HL-60/S4 treated with phorbol 12-myristate 13-acetate at 8.2 ng/mL for 4 days and 3 days (cell line): ENCODE data around the gene HOXC9.
"Not testable (repeated sequence)": the region's sequence is repeated elsewhere in the genome, so short reads cannot be mapped to it uniquely, and the experiment has no call there.

Source experiments
- in situ Hi-C: fragments of 300-500 bp; cut with MboI; formaldehyde crosslinking; loops from 2 replicates; pipeline ENCODE4 v1.15.0; 2022; ENCODE audit warnings: low sequenced_read_pairs

The HOXC9 gene

DNA sequence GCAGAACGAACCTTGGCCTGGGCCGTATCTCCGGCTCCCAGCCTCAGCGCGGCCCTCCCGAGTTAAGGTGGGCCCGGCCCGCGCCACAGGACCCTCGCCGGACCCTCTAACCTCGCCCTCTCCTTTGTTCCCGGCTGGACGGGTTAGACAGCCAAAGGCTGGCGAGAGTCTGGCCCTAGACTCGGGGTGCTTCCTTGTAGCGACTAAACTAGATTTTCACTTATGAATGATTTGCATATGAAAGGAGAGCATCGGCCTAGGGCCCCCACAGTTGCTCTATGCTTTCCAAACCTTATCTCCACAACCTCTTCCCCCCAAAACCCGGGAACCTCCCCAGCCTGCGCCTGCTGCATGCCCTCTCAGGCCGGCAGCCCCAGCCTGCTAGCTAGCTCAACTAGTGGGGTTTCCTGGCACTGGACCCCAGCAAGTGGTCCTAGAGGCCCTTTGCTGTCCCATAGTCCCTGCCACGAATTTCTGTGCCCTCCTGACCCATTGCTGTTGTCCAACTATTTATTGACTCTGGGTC is 34.9 kb downstream of the HOXC9 start:
- in situ Hi-C loops = no loop called here

DNA sequence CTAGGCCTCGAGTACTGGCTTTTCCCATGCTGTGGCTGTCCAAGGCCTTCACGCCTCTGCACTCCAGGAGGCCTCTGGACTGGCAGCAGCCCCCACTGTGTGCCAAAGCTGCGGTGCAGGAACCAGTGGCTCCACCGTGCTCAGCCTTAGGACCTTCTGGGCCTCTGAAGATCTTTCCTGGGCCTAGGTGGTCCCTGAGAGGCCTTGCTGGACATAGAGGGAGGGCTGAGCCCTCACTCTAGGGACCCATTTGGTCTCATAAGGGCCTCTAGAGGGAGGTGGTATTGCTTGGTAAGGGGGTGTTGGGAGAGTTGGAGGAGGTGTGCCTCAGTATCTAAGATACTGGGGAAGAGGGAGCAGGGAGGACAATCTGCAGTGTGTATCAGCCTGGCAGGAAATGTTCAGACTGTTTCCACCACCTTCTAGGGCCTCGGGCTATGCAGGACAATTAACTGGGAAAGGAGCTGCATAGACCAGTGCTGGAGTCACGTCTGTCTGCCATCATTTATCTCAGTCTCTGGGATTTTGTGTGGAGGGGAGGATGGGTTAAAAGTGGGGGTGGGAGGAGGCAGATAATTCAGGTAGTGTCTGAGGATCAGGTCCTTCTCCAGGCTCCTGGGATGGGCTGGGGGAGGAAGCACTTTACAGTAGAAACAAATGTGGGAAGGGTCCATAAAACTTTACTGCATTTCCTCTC is 35.8 kb downstream of the HOXC9 start:
- in situ Hi-C loops = no loop called here

DNA sequence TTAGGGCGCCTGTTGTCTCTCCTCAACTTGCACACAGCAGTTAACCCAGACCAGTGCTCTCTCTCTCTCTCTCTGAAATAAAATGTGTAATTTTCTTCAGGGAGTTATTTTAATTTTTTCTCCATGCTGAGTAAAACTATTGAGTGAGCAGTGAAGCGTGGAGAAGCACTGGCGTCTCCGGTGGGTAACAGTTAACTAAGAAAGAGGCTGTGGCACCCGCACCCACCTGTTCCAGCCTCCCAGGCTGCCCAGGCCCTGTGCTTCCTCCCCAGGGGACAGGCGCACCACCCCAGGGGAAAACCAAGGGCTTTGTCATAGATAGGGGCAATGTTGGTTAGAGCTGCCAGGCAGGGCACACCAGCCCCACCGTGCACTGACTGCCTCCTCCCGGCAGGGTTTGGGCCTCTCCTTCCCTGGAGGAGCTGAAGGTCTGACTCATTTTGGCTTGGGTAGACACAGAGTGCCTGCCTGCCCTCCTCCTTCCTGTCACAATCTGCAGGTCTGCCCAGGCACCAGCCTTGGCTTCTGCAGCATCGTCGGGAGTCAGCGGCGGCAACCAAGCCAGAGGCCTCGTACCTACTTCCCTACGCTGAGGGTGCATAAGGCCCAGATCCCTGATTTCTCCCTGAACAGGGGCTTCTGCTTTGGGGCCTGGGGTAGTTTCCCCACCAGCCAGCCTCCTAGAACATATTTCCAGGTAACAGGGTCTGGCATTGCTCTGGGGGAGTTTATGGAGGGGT is 36.8 kb downstream of the HOXC9 start:
- in situ Hi-C loops = no loop called here

DNA sequence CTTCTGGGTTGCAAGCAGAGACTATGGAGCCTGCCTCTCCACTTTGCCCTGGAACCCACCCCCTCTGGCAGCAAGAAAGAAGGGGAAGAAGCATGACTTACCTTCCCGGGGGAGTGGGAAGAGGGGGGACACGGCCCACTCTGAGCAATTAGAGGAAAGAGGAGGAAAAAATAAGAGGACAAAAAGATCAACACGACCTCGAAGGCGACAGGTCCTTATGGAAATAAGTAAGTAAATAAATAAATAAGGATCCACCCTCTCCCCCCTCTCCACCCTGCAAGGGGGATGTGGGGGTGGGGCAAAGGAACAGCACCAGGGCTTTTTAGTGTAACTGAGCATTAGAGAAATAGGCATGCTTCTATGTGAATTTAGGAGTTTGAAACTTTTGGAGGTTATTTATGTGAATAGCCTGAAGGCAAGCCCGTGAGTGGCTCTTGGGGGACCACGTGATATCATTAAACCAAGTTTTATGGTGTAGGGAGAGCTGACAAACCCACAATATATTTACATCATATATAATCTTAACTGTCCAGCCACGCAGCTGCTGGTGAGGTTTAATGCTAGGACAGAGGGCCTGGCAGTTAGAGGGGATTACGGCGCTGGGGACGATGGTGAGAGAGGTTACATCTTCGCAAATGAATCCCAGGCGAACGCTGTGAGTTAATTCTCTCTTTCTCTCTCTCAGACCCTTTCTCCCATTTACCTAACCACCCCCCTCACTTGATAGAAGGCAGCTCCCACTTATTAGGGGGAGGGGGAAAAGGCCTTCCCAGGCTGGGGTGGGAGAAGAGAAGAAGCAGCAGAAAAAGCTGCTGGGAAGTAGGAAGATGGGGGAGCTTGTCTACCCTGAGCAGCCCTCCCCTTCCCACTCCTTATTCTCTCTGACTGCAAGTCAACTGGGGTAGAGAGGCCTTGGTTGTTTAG is 37.7 kb downstream of the HOXC9 start:
- in situ Hi-C loops = no loop called here

DNA sequence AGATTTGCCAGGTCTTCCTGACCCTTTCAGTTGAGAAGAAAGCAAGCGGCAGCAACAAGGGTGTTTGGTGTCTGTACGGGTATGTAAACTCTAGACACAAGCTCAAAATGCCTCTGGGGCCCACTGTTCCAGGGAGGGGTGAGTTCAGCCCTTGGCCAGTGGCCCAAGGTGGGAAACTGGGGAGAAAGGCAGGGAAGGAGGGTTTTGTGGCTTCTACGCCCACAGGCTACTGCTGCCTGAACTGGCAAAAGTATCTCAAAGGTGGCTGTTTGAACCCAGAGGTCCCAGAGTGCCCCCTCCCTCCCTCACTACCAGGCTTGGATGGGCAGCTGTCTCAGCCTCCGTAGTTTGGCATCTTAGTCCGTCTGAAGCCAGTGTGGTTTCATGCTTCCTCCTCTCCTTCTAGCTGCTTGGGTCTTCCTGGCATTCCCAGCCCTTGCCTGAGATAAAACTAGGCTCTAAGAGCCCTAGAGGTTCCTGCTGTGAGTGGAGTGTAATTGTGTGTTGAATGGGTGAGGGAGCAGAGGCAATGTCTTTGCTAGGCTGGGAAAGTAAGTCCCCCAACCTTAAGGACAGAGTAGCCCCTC is 38.4 kb downstream of the HOXC9 start:
- in situ Hi-C loops = no loop called here

DNA sequence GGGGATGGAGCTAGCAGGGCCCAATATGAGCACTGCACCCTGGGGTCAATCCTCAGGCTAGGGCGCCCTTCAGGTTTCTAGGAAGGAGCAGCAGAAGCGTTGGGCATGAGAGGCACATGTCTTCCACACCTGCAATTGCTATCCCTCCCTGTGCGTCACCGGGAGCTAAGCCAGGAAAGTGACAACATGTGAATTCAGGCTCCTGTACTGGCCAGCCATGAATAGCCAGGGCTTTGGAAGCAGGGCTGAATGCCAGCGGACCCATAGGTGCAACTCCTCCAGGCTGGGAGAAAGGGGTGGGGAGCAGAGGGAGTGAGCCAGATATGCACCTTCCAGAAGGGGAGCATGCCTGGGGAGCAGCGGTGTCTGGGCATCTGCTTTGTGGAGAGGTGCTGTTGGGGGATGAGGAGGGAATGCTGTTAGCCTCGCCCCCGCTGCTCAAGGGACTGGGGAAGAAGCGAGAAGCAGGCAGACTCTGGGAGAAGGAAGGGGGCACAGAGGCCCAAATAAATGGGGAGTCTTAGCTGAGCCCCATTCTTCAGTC is 39.0 kb downstream of the HOXC9 start:
- in situ Hi-C loops = no loop called here

DNA sequence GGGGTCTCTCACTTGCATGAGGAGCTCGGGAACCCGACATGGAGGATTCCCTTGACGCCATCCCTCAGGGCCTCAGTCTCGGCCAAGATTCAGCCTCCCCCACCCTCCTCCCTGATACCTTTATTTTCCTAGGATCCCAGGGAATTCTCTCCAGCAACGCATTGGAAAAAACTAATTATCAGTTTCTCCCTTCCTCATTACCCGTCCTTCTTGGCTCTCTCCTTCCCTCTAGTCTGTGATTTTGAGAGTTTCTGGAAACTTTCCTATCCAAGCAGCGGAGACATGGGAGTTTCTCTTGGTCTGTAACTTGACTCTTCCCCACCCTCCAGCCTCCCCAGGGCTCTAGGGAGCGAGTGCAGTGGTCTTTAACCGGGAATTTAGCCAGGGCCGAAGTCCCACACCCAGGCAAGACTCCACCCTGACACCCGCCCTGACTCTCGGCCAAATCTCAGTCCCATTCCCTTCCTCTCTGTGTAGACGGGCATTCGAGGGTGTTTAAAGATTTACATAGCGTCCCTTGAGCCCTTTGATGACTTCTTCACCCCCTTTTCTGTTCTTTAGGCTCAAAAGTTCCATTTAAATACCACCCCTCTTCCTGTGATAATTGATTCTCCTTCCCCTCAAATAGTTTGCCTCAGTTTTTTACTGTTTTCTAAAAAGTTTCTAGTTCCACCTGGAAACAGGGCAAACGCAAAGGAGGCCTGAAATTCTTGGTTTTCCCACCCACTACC is 39.6 kb downstream of the HOXC9 start:
- in situ Hi-C loops = no loop called here

DNA sequence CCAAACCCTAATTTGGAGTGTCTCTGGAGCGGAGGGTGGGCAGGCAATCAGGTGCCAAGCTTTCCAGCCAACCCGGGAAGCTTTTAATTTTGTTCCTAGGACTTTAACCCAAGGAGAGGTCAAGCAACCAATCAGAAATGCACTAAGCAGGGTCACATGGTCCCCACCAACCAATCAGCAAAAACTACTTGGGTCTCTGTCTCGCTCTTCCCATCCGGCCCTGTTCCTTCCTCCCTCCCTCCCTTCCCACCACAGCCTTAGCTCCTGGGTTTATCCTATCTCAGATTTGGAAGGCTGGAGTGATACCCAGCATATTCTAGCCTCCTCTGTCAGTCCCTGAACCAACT is 40.2 kb downstream of the HOXC9 start:
- in situ Hi-C loops = no loop called here

DNA sequence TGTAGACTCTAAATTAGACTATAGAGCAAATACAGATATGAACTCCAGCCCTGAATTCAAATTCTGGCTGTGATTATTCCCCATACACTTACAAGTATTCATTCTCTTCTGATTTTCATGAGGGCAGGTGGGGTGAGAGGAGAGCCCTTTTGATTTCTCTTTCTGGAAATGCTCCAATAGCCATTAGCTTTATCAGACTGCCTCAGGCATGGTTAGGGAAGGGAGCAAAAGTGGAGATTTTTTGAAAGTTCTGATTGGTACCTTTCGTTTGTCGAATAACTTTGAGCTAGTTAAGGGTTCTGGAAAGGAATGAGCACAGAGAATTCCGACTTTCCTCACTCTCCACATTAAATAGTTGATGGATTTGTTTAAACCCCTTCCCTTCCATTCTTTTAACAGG is 40.7 kb downstream of the HOXC9 start:
- in situ Hi-C loops = no loop called here

DNA sequence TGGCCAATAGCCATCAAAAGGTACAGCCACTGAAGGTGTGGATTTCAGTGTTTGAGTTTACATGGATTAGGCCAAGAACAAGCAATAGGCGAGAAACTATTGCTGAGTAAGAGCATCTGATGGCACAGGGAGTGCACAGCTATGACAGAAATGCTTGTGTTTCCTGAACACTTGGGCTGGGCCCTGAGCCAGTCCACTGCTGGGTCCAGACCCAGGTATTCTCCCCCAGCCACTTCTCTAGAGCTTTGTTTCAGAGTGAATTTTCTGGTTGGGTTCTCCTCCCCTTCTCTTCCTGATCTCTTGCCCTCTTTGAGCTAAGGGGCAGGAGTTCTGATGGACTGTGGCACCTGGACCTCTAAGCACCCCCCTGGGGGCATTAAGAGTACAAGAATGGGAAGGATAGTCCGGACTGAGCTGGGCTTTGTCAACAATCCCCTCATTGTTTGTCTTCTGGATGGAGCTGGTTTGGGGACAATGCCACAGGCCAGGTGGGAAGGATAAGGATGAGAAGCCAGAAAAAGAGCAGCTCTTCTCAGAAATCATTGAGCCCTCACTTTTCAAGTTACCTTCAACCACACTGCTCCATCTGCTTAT is 41.2 kb downstream of the HOXC9 start:
- in situ Hi-C loops = no loop called here

DNA sequence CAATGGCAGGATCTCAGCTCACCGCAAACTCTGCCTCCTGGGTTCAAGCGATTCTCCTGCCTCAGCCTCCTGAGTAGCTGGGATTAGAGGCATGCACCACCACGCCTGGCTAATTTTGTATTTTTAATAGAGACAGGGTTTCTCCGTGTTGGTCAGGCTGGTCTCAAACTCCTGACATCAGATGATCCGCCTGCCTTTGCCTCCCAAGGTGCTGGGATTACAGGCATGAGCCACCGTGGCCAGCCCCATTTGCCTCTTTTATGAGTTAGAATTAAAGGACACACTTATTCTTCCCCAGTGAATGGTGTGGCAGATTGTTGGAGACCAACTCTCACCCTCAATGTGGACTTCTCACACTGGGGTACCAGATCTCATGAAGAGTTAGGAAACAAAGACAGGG is 42.1 kb downstream of the HOXC9 start:
- in situ Hi-C loops = not testable (repeated sequence)

DNA sequence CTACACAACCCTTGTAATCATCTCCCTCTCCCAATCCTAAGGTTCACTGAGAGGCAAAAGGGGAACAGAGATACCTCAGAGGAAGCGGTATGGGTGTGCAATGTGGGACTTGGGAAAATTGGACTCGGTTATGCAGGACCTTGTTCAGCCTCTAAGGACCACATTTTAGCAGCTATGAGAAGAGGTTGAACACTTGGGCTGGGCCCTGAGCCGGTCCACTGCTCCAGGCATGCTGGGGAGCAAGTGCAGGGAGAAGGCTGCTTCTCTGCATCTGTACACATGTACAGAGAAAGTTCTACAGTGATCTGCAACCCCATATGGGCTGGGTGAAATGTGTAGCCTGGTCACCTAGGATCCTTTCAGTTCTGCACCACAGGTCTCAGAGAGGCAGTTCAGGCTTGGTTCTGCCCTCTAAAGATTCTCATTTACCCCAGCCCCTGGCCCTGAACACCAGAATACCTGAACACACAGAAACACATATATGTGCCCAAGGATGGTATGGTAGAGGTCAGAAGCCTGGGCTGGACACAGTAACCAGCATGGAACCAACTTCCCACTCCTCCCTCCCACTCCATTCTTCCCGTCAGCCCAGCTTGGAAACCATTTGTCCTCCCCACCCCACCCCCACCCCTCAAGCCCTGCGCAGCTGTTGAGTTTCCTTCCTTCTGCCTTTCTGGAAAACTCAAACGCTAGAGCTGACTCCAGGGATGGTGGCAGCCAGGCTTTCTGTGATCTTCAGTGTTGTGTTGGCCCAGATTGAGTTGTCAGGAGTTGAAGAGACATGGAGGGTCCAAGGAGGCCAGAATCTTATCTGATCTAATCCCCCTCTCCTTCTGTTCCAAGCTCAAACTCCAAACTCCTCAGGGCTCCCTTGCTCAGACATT is 43.3 kb downstream of the HOXC9 start:
- in situ Hi-C loops = no loop called here

DNA sequence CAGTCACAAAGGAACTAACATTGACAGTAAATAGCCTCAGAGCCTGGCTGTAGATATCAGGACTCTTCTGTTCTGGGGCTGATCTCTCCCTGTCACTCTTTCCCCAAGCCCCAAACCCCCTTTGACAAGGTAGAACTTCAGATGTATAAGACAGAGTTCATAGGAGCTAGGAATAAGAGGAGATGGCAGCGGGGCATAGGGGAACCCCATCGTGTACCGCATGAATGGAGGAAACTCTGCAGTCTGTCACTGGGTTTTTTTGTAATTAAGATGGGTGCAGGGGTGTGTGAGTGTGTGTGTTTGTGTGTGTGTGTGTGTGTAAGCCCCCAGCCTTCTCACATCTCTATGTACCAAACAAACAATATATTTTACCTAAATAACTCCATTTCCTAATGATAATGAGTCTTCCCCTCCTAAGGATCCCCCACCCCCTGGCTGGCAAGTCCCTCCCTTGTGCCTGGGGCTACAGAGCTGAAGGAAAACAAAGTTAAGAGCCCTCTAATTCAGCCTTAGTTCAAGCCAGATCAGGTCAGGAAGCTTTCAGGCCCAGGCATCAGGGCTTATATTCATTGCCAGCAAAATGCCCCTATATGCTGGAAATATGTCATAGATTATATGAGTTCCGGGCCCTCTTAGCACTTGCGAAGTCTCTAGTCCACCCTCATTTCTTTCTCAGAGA is 44.6 kb downstream of the HOXC9 start:
- in situ Hi-C loops = no loop called here

DNA sequence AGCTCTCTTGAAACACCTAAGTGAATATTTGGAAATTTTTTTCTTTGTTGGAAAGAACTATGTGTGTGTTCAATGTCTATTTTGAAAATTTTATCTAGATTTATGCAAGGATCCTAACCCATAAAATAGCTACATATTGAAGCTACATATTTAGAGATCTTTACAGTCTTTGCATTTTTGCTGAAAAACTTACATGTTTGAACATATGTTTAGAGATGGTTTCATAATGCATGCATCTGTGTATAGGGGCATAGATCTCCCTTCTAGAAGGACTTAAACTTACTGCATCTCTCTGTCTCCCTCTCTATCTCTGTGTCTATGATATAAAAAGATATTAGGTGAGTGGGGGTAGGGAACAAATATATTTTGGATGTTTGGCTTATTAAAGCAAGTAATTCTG is 45.4 kb downstream of the HOXC9 start:
- in situ Hi-C loops = no loop called here

DNA sequence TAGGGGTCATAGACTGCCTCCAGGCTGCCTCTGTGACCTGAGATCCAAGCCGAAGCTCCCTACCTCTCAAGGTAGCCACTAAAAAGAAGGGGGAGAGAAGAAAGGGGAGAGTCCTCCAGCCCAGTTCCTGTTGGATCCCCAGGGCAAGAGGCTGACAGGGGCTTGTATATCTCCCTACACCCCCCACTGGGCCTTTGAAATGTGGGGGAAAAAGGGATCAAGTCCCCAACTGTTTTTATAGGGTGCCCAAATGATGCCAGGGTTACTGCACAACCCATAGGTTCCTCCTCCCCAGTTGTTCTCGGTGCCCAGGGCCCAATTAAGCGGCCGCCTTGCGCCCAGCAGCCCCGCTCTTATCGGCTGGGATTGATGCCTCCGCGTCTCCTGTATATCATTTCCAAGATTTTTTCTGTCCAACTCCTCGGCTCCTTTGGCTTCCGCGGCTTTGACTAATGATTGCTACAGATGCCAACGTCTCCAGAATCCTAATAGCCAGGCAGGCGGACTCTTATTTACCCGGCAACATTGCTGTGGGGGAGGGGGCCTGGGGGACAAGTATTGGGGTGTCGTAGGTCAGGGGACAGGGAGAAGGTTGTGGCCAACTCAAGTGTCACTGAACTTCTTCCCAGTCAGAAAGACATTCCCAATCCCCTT is 46.0 kb downstream of the HOXC9 start:
- in situ Hi-C loops = no loop called here

DNA sequence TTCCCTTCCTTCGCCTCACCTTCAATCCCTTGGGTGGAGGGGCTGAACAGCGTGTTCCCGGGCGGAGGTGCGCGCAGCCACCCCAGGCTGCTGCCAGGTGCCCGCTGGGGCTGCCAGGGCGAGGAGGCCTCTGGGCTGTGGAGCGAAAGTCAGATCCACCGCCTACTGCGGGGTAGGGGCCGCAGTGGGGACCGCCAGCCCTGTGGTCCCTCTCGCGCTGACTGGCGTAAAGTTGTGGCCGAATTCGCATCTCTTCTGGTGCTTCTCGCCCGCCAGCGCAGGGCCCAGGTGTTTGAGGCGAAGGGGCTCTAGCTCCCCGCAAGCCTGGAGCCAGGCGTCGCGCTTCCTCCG is 46.8 kb downstream of the HOXC9 start:
- in situ Hi-C loops = no loop called here

DNA sequence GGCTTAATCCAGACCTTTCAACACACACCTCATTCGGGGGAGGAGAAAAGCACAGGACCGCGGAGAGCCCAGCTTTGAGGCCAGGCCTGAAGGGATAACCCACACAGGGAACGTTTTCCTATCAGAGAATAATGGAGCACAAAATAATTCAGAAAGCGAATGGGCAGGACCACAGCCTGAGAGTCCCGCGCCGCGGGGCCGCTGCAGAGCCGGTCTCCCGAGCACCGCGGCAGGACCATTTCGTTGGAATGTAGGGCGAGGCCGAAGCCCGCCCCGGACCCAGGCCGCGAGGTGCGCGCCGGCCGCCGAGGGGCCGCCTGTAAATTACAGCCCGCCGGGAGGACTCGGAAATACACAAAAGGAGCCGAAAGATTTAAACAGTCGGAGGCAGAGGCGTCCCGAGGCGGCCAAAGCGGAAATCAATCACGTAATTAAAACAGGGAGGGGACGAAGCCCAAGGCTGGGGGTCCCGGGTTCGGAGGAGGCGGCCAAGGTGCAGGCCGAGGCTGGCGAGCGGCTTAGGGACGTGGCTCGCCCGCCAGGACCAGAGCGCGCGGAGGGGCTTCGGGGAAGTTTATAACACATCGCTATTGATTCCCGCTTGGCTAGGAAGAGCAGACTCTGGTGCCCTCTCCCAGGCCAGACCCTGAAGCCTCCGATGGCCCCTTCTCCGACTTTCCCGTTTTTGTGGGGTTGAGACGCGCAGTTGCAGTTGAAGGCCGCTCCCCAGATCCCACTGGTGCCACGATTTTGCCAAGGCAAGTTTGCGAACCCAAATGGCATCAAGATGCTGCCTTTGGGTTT is 47.4 kb downstream of the HOXC9 start:
- in situ Hi-C loops = no loop called here
